HG03457 (cell line): ENCODE data around the gene PLXNB3.
"Not testable (repeated sequence)": the region's sequence is repeated elsewhere in the genome, so short reads cannot be mapped to it uniquely, and the experiment has no call there.

ENCODE experiments used
- ATAC-seq: cut with Tn5 transposase; IDR thresholded peaks from one replicate; pipeline ENCODE4 v1.9.1; 2021; ENCODE audit warnings: moderate number of reproducible peaks; ENCODE audit not compliant: unreplicated experiment

The PLXNB3 gene

GRCh38 chrX:153806999-153807575 lies 43.0 kb downstream of the PLXNB3 start:
- no peak for ATAC-seq

GRCh38 chrX:153807976-153808375 lies 43.9 kb downstream of the PLXNB3 start:
- ATAC-seq = no peak

DNA sequence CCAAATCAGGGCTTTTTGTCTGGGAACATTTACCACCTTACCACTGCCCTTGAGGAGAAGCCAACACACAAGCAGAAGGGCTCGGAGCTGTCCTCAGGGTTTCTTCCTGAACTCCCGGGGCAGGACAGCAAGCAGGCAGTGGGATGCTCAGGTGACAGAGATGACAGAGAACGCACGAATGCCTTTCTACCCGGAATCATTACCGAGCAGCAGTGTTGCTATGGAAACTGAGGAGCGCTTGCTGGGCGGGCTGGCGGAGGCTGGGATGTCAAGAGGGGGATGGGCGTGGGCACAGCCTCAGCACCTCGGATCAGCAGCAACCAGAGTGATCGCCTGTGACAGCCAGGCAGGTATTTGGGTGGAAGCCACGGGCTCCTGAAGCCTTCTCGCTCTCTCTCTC lies 48.2 kb downstream of the PLXNB3 start:
- no peak for ATAC-seq

DNA sequence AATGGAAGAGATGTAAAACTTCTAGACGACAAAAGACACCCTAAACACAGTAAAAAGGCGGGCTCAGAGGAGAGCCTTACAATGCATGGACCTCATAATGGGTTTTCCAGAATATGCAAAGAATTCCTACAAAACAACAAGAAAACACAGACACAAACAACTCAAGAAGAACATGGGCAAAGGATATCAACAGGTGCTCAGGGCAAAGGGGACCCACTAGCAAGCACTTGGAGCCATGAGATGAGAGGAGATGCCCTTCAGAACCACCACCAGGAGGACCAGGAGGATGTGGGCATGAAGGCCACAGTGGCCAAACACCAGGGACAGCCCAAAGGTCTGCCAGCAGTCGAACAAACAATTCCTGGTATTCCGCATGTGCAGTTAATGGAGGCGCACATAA lies 49.1 kb downstream of the PLXNB3 start:
- no peak for ATAC-seq

DNA sequence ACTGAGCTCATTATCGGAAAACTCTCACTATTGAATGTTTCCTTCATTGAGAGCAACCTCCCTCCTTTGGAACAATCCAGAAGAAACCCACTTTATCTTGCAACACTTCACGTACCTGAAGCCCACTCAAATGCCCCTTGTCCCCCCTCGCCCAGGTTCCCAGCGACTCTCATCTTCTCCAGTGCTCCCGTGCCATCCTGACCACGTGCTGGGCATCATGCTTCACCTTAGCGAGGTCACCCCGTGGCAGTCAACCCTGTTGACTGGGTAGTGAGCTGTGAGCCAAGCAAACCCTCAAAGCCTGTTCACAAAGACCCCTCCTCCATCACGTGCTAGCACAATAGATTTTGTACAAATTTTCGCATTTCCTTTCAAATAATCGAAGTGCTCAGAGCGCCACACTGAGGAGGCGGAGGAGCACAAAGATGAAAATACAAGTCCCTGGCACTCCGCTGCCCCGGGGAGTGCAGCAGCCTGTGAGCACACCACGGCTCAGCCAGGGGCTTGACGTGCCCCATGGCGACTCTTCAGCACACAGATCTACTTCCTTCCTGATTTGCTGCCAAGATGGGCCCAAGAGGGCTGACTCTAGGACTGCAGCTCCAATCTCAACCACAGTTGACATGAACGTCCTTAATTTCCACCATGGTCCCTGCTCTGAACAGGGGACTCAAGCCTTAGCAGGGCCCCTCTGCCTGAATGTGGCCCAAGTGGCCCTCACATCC lies 50.7 kb downstream of the PLXNB3 start:
- ATAC-seq = no peak

GRCh38 chrX:153816831-153817690 lies 53.0 kb downstream of the PLXNB3 start:
- ATAC-seq = no peak

- ATAC-seq = not testable (repeated sequence)
Measured at GRCh38 chrX:153818064-153818463, 54.0 kb downstream of the PLXNB3 start.

GRCh38 chrX:153818571-153819383 lies 54.7 kb downstream of the PLXNB3 start:
- no peak for ATAC-seq

- no peak for ATAC-seq
Measured at GRCh38 chrX:153819384-153820040, 55.5 kb downstream of the PLXNB3 start.

DNA sequence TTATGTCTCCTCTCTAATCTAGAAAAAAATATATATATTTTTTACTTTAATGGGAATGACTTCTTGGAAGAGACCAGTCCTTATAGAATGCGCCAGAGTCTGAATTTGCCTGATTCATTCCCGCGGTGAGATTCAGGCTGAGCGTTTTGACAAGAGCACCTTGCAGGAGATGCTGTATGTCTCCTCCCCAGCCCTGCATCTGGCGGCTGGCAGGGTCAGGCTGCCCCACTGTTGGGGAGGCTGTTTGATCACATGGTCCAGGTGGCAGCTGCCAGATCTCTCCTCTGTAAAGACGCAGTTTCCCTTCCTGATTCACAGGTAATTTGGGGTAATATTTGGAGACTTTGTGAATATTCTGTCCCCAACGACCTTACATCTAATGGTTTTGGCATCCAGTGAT lies 56.6 kb downstream of the PLXNB3 start:
- ATAC-seq = no peak

- no peak for ATAC-seq
Measured at GRCh38 chrX:153821066-153821465, 57.0 kb downstream of the PLXNB3 start.

GRCh38 chrX:153824348-153824747 lies 60.3 kb downstream of the PLXNB3 start:
- ATAC-seq = no peak

- no peak for ATAC-seq
Measured at GRCh38 chrX:153825042-153825441, 61.0 kb downstream of the PLXNB3 start.
